ENCODE results near the gene CAB39. TPM values are rescaled to one million over a fixed set of nuclear protein-coding genes. Genes with fewer than 3 reads are reported as not detected.

CAB39 gene
- total and polyA plus RNA-seq, 2 donors (not counting 3 experiments of a cell fraction or from before 2014, with no cell fraction given), result 25.7 to 53.7 TPM

- Histone ChIP-seq H3K27ac (ENCODE audit: insufficient read depth, low read depth, low read length) (no peak overlapping the region), H3K9me1 (replicated peaks; ENCODE audit: control insufficient read depth, extremely low read depth, insufficient read depth, low read length) (no peaks in the 10 kb centered on the region), H3K4me1 (ENCODE audit: control insufficient read depth, extremely low read depth, insufficient read depth, low read length) (no peaks in the 10 kb centered on the region), H3K4me3 (replicated peaks in 1 of 3; ENCODE audit: insufficient read depth in 1 of 3, low read depth in 1 of 3, low read length in 3 of 3) (no peak overlapping the region), H3K79me2 (ENCODE audit: control insufficient read depth, insufficient read depth, low read length) (no peaks in the 10 kb centered on the region), H3K9me3 (replicated peaks; ENCODE audit: control insufficient read depth, insufficient read depth, low read length) (no peaks in the 10 kb centered on the region), H2AFZ (ENCODE audit: low read depth, low read length) (no peak overlapping the region), H4K20me1 (replicated peaks; ENCODE audit: control insufficient read depth, extremely low read depth, insufficient read depth, low read length) (no peaks in the 10 kb centered on the region), H3K4me2 (ENCODE audit: insufficient read depth, low read length) (no peak overlapping the region), H3K9ac (replicated peaks; ENCODE audit: extremely low read depth, insufficient read depth, low read length) (no peak overlapping the region), H3K27me3 (ENCODE audit: control insufficient read depth in 2 of 2, insufficient read depth in 2 of 2, low read length in 2 of 2) (no peaks in the 10 kb centered on the region), H3K36me3 (ENCODE audit: control insufficient read depth in 2 of 2, extremely low read depth in 1 of 2, insufficient read depth in 2 of 2, low read length in 2 of 2) (no peaks in the 10 kb centered on the region)
- ChIA-PET POLR2A (no interaction called here), CTCF (no interaction called here)
- FAIRE-seq, result no peak
- DNase-seq (ENCODE audit: low read depth, low spot score), result no peak
- TF ChIP-seq POLR2AphosphoS5 (IDR thresholded peaks at IDR 0.05; ENCODE audit: insufficient read depth, low read depth, low read length) (no peak), MAX (IDR thresholded peaks at IDR 0.05; ENCODE audit: insufficient read depth, insufficient read length) (no peak), FOS (IDR thresholded peaks at IDR 0.05; ENCODE audit: borderline replicate concordance, insufficient read depth, low read length) (no peak), CTCF (IDR thresholded peaks at IDR 0.05; ENCODE audit: extremely low read depth in 1 of 2, insufficient read depth in 1 of 2, low read depth in 1 of 2, low read length in 2 of 2) (no peak), MYC (IDR thresholded peaks at IDR 0.05; ENCODE audit: low read depth, low read length) (no peak), GATA2 (IDR thresholded peaks at IDR 0.05; ENCODE audit: insufficient read depth, insufficient read length, low read depth, low read length) (no peak), EZH2 (IDR thresholded peaks at IDR 0.05; ENCODE audit: borderline replicate concordance, low read depth, low read length, severe bottlenecking) (no peak), JUN (IDR thresholded peaks at IDR 0.05; ENCODE audit: borderline replicate concordance, insufficient read depth, insufficient read length, low read depth) (no peak), POLR2A (IDR thresholded peaks at IDR 0.05; ENCODE audit: low read depth, low read length) (no peak)
- dilution Hi-C loops (cut with MboI; ENCODE audit: extremely low pct_ligation_motif_present, low sequenced_read_pairs), result no loop called here
- BruUV-seq (replicated peaks), result no TSS peak
- intact Hi-C loops (cut with micrococcal nuclease), result no loop called here
Observed at GRCh38 chr2:230672836-230673235, 39.8 kb upstream of the CAB39 start.

Data from endothelial cell of umbilical vein (primary cell).